K562 (cell line): ENCODE results near the gene KCNC3. TPM values are rescaled to one million over a fixed set of nuclear protein-coding genes. Genes with fewer than 3 reads are reported as not detected.

Experiments
- ATF3 ChIP-seq, 2 experiments: fragments of 450-650 bp in 1 of 2; sonication (generic) in 1 of 2; formaldehyde crosslinking in 1 of 2; IDR thresholded peaks in 1 of 2; conservative IDR thresholded peaks in 1 of 2; 2 replicates each; pipeline versions ENCODE4 v1.6.1 to v1.8.1; 2016 to 2023; ENCODE audit warnings: mild to moderate bottlenecking in 2 of 2, moderate library complexity in 2 of 2, inconsistent platforms in 1 of 2, missing genetic modification reagents in 1 of 2
- CHD1 ChIP-seq: fragments of 200-600 bp; sonication (generic); IDR thresholded peaks from one replicate; pipeline ENCODE4 v1.6.1; 2012; ENCODE audit warnings: mild to moderate bottlenecking, moderate library complexity, low read length, inconsistent platforms
- CUX1 ChIP-seq: fragments of 200-800 bp; sonication (Bioruptor generic); IDR thresholded peaks from 2 replicates; pipeline ENCODE4 v1.6.1; 2016; ENCODE audit warnings: missing genetic modification characterization, missing compliant biosample characterization
- DNMT1 ChIP-seq: fragments of 450-650 bp; IDR thresholded peaks from 2 replicates; pipeline ENCODE4 v1.6.1; 2016; ENCODE audit warnings: antibody characterized with exemption, mild to moderate bottlenecking
- FOSL1 ChIP-seq: fragments of 200-800 bp; sonication (Bioruptor generic); conservative IDR thresholded peaks from 2 replicates; pipeline ENCODE4 v1.6.1; 2016; ENCODE audit warnings: missing genetic modification characterization, missing compliant biosample characterization
- FUS ChIP-seq: fragments of 200-400 bp; formaldehyde crosslinking; optimal IDR thresholded peaks from 2 replicates; pipeline ENCODE3; 2017; ENCODE audit warnings: low read depth, low read length
- HSF4 ChIP-seq: fragments of 250-450 bp; sonication (Bioruptor Pico); IDR thresholded peaks from 2 replicates; pipeline ENCODE4 v2.1.2; 2022; ENCODE audit warnings: mild to moderate bottlenecking, moderate library complexity, borderline replicate concordance
- NFE2L1 ChIP-seq: fragments of 450-650 bp; IDR thresholded peaks from 2 replicates; pipeline ENCODE4 v1.6.1; 2016; ENCODE audit warnings: missing genetic modification characterization, low read depth, mild to moderate bottlenecking, missing compliant biosample characterization, moderate library complexity, borderline replicate concordance
- NFYB ChIP-seq: IDR thresholded peaks from 2 replicates; pipeline ENCODE4 v1.6.1; 2011; ENCODE audit warnings: mild to moderate bottlenecking, moderate library complexity; ENCODE audit not compliant: insufficient read length; ENCODE audit errors: extremely low read depth
- POLR3A ChIP-seq: IDR thresholded peaks from 2 replicates; pipeline ENCODE4 v1.6.1; 2011; ENCODE audit warnings: borderline replicate concordance, mild to moderate bottlenecking, moderate library complexity; ENCODE audit not compliant: insufficient read length, insufficient read depth; ENCODE audit errors: extremely low read depth
- PRDM10 ChIP-seq: fragments of 450-650 bp; IDR thresholded peaks from 2 replicates; pipeline ENCODE4 v1.6.1; 2018; ENCODE audit not compliant: partially characterized antibody
- SRSF7 ChIP-seq: fragments of 200-400 bp; formaldehyde crosslinking; optimal IDR thresholded peaks from 2 replicates; pipeline ENCODE3; 2017; ENCODE audit warnings: mild to moderate bottlenecking, low read depth, low read length
- STAG1 ChIP-seq: sonication (generic); formaldehyde crosslinking; IDR thresholded peaks from 2 replicates; pipeline ENCODE4 v1.5.0; 2020; ENCODE audit warnings: missing genetic modification reagents, borderline replicate concordance
- TBL1XR1 ChIP-seq, 2 experiments: IDR thresholded peaks; 2 replicates each; pipeline ENCODE4 v1.6.1; 2012; ENCODE audit warnings: improper control_type of control experiment in 2 of 2, low read length in 2 of 2, mild to moderate bottlenecking in 1 of 2
- ZC3H11A ChIP-seq: IDR thresholded peaks from 2 replicates; pipeline ENCODE4 v1.6.1; 2012; ENCODE audit warnings: low read depth, low read length, improper control_type of control experiment
- ZNF239 ChIP-seq: fragments of 250-450 bp; sonication (Bioruptor Pico); IDR thresholded peaks from 2 replicates; pipeline ENCODE4 v1.4.0; 2020; ENCODE audit warnings: mild to moderate bottlenecking
- polyA plus RNA-seq, 8 experiments: library from polyadenylated mRNA; depleted of rRNA in 4 of 8; stranded (reverse) in 5 of 8; unstranded in 3 of 8; fragments of >200 nt; fragmentation: Nextera tagmentation in 2 of 8; fragmentation: Illumina TruSeq in 1 of 8; extraction: Ambion mirVana in 2 of 8; extraction: Trizol in 1 of 8; gene quantifications; 2 replicates each; pipeline versions ENCODE4 v1.2.1 to v1.2.3, GENCODE V29; 2011 to 2014; ENCODE audit warnings: inconsistent platforms in 1 of 8, missing spikeins in 1 of 8
- total RNA-seq, 7 experiments: library from RNA; depleted of rRNA in 6 of 7; stranded (reverse); fragments of >200 nt in 6 of 7; fragmentation: Illumina TruSeq in 2 of 7; extraction: Trizol in 2 of 7; gene quantifications; 2 replicates each; pipeline versions ENCODE4 v1.2.1 to v1.2.3, GENCODE V29; 2011 to 2021; ENCODE audit warnings: low replicate concordance in 1 of 7

Gene KCNC3
- total and polyA plus RNA-seq, 9 of the 15 experiments (the other 6 are each of a cell fraction or from before 2014, with no cell fraction given): 0.03 to 26.2 (median 2.0) TPM

GRCh38 chr19:50376166-50377050 is 47.2 kb upstream of the KCNC3 start, which contains the start of gene NR1H2 (continued):
- TF ChIP-seq CHD1 (peak; percentile 99), FOSL1 (tag) (no peak; the same call in 1 of the 2 replicates), ATF3 (IDR thresholded peaks at IDR 0.05) (peak; percentile 84), ATF3 (CRISPR knock-in tag; conservative IDR thresholded peaks at IDR 0.05) (peak; percentile 84), DNMT1 (no peak), SRSF7 (no peak), TBL1XR1 (IDR thresholded peaks at IDR 0.05; ENCODE audit: low read length in 2 of 2) (peak in 1 of 2 experiments; percentile 83; a peak in 2 of 4 replicates), FUS (no peak), PRDM10 (peak; percentile 93), CUX1 (CRISPR knock-in tag) (no peak), NFE2L1 (tag) (no peak), HSF4 (no peak), ZNF239 (CRISPR knock-in tag) (no peak), STAG1 (CRISPR knock-in tag) (no peak), NFYB (no peak), ZC3H11A (peak; percentile 92; the same call in 1 of the 2 replicates), POLR3A (no peak)
